SU-DHL-6 (cell line): ENCODE data around the gene PTPRN2.

ENCODE experiments used
- CTCF ChIP-seq: fragments of 200-600 bp; sonication (generic); IDR thresholded peaks from one replicate; pipeline ENCODE4 v1.5.1; 2017; ENCODE audit warnings: antibody characterized with exemption, mild to moderate bottlenecking, low read length, moderate library complexity; ENCODE audit not compliant: insufficient read depth, poor library complexity, severe bottlenecking
- EZH2phosphoT487 ChIP-seq: fragments of 200-600 bp; sonication (generic), shearing (Covaris generic); conservative IDR thresholded peaks from 2 replicates; pipeline ENCODE4 v1.6.1; 2018; ENCODE audit warnings: mild to moderate bottlenecking, antibody characterized with exemption, low read length, moderate library complexity, mixed read lengths

- TF ChIP-seq CTCF, result no peak
- TF ChIP-seq EZH2phosphoT487, result no peak
These were observed 75.6 kb downstream of the PTPRN2 start for GRCh38 chr7:158512042-158512441.
